Vagina (tissue), 2 donors: ENCODE measurements around the gene CRHR1. TPM values are rescaled to one million over a fixed set of nuclear protein-coding genes. Genes with fewer than 3 reads are reported as not detected.

Source experiments
- DNase-seq, 2 donors: peaks; one replicate each; pipeline ENCODE4 v3.0.0-alpha.2; 2017; ENCODE audit errors: extremely low spot score in 2 of 2
- H3K27ac ChIP-seq: fragments of 200-600 bp; sonication (generic); one replicate; pipeline ENCODE4 v1.5.1; 2019
- H3K27me3 ChIP-seq: fragments of 200-600 bp; sonication (generic); one replicate; pipeline ENCODE4 v1.5.1; 2019
- H3K36me3 ChIP-seq, 2 donors: fragments of 200-600 bp; sonication (generic); one replicate each; pipeline ENCODE4 v1.5.1; 2017 to 2019
- H3K4me1 ChIP-seq: fragments of 200-600 bp; sonication (generic); one replicate; pipeline ENCODE4 v1.5.1; 2019
- H3K4me3 ChIP-seq, 2 donors: fragments of 200-600 bp; sonication (generic); 1 replicate in 1 of 2; 2 replicates in 1 of 2; pipeline ENCODE4 v1.5.1; 2016 to 2019
- H3K9me3 ChIP-seq: fragments of 200-600 bp; sonication (generic); one replicate; pipeline ENCODE4 v1.5.1; 2019
- CTCF ChIP-seq, 3 experiments: fragments of 450-650 bp in 2 of 3; fragments of 200-600 bp in 1 of 3; sonication (generic) in 1 of 3; IDR thresholded peaks; one replicate each; pipeline ENCODE4 v1.5.1; 2017 to 2019; ENCODE audit warnings: antibody characterized with exemption in 3 of 3, mild to moderate bottlenecking in 2 of 3, moderate library complexity in 2 of 3
- POLR2A ChIP-seq, 2 donors: fragments of 450-650 bp; IDR thresholded peaks; one replicate each; pipeline ENCODE4 v1.6.1; 2017; ENCODE audit warnings: antibody characterized with exemption in 2 of 2, mild to moderate bottlenecking in 2 of 2, moderate library complexity in 2 of 2
- POLR2AphosphoS5 ChIP-seq, 2 donors: sonication (generic); formaldehyde crosslinking; IDR thresholded peaks; one replicate each; pipeline ENCODE4 v1.9.0; 2017; ENCODE audit warnings: antibody characterized with exemption in 2 of 2, mild to moderate bottlenecking in 2 of 2, low read depth in 1 of 2; ENCODE audit not compliant: insufficient read depth in 1 of 2
- intact Hi-C: fragments of 100-400 bp; cut with DNase I; formaldehyde crosslinking; loops from one replicate; pipeline ENCODE4 v1.15.1; 2023
- total RNA-seq: library from RNA; depleted of rRNA; stranded (reverse); fragments of >200 nt; gene quantifications from one replicate; pipeline ENCODE4 v1.2.3, GENCODE V29; 2016

CRHR1 gene
- total RNA-seq, 1 donor from 2014 or later = 4.2 TPM

- no peak overlapping the region for H3K27ac ChIP-seq
- H3K4me3 ChIP-seq = no peak overlapping the region
- H3K27me3 ChIP-seq = no peaks in the 10 kb centered on the region
- no peak for DNase-seq
- H3K4me1 ChIP-seq = no peaks in the 10 kb centered on the region
- H3K36me3 ChIP-seq = no peaks in the 10 kb centered on the region
- no peak for TF ChIP-seq POLR2A (IDR thresholded peaks at IDR 0.05)
- no peak for TF ChIP-seq POLR2AphosphoS5 (IDR thresholded peaks at IDR 0.05; ENCODE audit: insufficient read depth in 1 of 2, low read depth in 1 of 2)
- no peak for TF ChIP-seq CTCF (IDR thresholded peaks at IDR 0.05)
- no peaks in the 10 kb centered on the region for H3K9me3 ChIP-seq
- intact Hi-C loops = no loop called here
Observed at GRCh38 chr17:45873728-45874127, 89.6 kb downstream of the CRHR1 start.

- intact Hi-C loops = no loop called here
Observed at GRCh38 chr17:45874151-45874550, 90.0 kb downstream of the CRHR1 start.

GRCh38 chr17:45876539-45876938 lies 92.4 kb downstream of the CRHR1 start:
- Histone ChIP-seq H3K4me1 (no peaks in the 10 kb centered on the region), H3K27ac (no peak overlapping the region), H3K4me3 (no peak overlapping the region), H3K36me3 (no peaks in the 10 kb centered on the region), H3K27me3 (no peaks in the 10 kb centered on the region), H3K9me3 (no peaks in the 10 kb centered on the region)
- intact Hi-C loops = loop anchor here (5.0 kb wide), 1 partner anchor 1149 kb away; no protein-coding TSS in a partner anchor
- TF ChIP-seq CTCF (IDR thresholded peaks at IDR 0.05) (no peak), POLR2A (IDR thresholded peaks at IDR 0.05) (no peak), POLR2AphosphoS5 (IDR thresholded peaks at IDR 0.05; ENCODE audit: insufficient read depth in 1 of 2, low read depth in 1 of 2) (no peak)
- DNase-seq = no peak

More at GRCh38 chr17:45874151-45874550, 90.0 kb downstream of the CRHR1 start:
- Histone ChIP-seq H3K9me3 (no peaks in the 10 kb centered on the region), H3K36me3 (no peaks in the 10 kb centered on the region), H3K4me1 (no peaks in the 10 kb centered on the region), H3K27ac (no peak overlapping the region), H3K4me3 (no peak overlapping the region), H3K27me3 (no peaks in the 10 kb centered on the region)
- TF ChIP-seq POLR2A (IDR thresholded peaks at IDR 0.05) (no peak), POLR2AphosphoS5 (IDR thresholded peaks at IDR 0.05; ENCODE audit: insufficient read depth in 1 of 2, low read depth in 1 of 2) (no peak), CTCF (IDR thresholded peaks at IDR 0.05) (no peak)
- no peak for DNase-seq

- TF ChIP-seq CTCF (IDR thresholded peaks at IDR 0.05) (no peak), POLR2AphosphoS5 (IDR thresholded peaks at IDR 0.05; ENCODE audit: insufficient read depth in 1 of 2, low read depth in 1 of 2) (no peak), POLR2A (IDR thresholded peaks at IDR 0.05) (no peak)
- no peak for DNase-seq
- Histone ChIP-seq H3K27ac (no peak overlapping the region), H3K36me3 (no peaks in the 10 kb centered on the region), H3K27me3 (no peaks in the 10 kb centered on the region), H3K4me1 (no peaks in the 10 kb centered on the region), H3K9me3 (no peaks in the 10 kb centered on the region), H3K4me3 (no peak overlapping the region)
- intact Hi-C loops = loop anchor here (5.0 kb wide), 1 partner anchor 1150 kb away; no protein-coding TSS in a partner anchor
Observed at GRCh38 chr17:45877467-45877866, 93.3 kb downstream of the CRHR1 start.

GRCh38 chr17:45883063-45883462 lies 98.9 kb downstream of the CRHR1 start:
- Histone ChIP-seq H3K9me3 (no peaks in the 10 kb centered on the region), H3K27me3 (no peaks in the 10 kb centered on the region), H3K27ac (no peak overlapping the region), H3K4me1 (no peaks in the 10 kb centered on the region), H3K4me3 (no peak overlapping the region), H3K36me3 (no peaks in the 10 kb centered on the region)
- no peak for DNase-seq
- intact Hi-C loops = no loop called here
- TF ChIP-seq POLR2A (IDR thresholded peaks at IDR 0.05) (no peak), CTCF (IDR thresholded peaks at IDR 0.05) (no peak), POLR2AphosphoS5 (IDR thresholded peaks at IDR 0.05; ENCODE audit: insufficient read depth in 1 of 2, low read depth in 1 of 2) (no peak)

Other genes starting within 250 kb of the CRHR1 start
- gene SPPL2C, start 60.6 kb downstream of the CRHR1 start, total RNA-seq = not detected
- 6.1 TPM for gene MAPT, start 110.2 kb downstream of the CRHR1 start, total RNA-seq
- not detected for gene STH, start 214.9 kb downstream of the CRHR1 start, total RNA-seq